GM18499 (cell line): ENCODE measurements around the gene LAMA2.

Source experiments
- ATAC-seq: cut with Tn5 transposase; IDR thresholded peaks from one replicate; pipeline ENCODE4 v1.9.1; 2021; ENCODE audit warnings: moderate number of reproducible peaks; ENCODE audit not compliant: insufficient read depth, unreplicated experiment

The LAMA2 gene

DNA sequence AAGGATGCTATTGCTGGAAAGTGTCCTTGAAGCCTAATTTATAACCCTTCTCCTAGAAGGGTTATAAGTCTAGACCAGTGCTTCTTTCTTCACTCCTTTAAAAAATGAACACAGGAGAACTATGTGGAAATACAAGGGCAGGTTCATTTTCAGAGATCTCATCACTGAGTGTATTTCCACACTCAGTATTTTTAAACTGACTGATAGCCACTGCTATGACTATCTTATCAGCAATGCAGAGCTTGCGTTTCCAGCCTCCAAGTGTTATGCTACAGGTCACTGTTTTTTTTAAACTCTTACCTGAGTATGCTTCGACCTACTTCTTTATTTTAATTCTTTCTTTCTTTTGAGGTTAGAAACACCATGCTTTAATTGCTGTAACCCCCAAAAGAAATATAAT lies 508.0 kb downstream of the LAMA2 start:
- no peak for ATAC-seq

DNA sequence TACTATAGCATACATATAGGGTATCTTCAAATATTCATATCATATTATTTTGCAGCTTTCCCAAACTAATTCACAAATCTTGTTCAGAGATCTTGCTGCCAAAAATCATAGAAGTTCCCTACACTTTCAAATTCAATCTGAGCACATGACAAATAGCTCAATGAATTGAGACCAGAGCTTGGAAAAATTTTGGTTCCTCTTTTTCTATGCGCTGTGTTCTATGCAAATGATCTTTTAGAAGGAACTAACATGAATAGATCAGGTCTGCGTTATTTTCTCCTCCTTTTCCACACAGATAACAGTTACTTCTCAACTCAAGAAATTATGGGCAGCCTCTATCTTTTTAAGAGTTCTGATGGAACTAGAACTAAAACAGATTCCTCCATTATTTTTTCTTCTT lies 510.7 kb downstream of the LAMA2 start:
- peak; percentile 60 for ATAC-seq

DNA sequence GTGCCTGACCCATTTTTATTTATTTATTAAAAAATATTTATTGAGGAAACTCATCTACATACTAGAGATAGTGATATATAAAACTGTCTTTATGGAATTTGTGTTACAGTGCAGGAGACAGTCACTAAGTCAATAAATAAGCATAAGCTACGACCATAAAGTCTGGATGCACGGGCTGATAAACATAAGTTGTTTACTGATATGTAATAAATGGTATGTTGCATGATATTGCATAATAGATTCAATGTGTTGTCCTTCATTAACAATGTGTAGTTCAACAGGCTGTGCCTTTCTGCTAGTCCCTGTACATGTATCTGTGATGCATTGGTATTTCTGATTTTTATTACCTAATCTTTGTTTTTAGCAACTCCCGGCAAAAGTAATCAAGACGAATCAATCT lies 515.8 kb downstream of the LAMA2 start:
- no peak for ATAC-seq

DNA sequence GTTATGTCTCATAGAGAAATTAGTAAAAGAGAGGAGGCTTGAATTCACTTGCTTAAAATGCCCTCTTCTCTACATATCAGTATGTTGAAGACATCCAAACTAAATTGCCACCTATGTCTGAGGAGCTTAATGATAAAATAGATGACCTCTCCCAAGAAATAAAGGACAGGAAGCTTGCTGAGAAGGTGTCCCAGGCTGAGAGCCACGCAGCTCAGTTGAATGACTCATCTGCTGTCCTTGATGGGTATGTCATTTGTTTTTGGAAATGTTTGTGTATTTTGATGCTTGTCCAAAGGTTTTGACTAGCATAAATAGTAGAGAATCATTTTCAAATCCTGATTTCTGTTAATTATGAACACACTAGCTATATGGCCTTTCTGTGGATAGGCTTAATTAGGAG lies 519.3 kb downstream of the LAMA2 start:
- ATAC-seq: no peak

DNA sequence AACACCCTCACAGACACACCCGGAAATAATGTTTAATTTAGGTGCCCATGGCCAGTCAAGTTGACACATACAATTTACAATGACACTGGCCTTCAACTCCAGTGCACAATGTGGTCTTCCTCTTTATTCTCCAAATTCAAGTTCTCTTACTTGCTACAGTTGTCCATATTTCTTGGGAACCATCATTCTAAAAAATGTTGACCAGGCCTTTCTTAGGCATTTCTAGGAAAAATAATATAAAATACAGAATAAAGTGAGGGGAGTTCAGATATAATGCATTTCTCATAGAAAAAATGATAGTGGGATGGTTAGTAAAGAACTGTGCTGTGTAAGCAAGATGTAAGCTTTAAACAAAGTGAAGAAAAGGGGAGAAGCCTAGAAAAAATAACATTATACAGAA lies 528.2 kb downstream of the LAMA2 start:
- ATAC-seq: no peak

DNA sequence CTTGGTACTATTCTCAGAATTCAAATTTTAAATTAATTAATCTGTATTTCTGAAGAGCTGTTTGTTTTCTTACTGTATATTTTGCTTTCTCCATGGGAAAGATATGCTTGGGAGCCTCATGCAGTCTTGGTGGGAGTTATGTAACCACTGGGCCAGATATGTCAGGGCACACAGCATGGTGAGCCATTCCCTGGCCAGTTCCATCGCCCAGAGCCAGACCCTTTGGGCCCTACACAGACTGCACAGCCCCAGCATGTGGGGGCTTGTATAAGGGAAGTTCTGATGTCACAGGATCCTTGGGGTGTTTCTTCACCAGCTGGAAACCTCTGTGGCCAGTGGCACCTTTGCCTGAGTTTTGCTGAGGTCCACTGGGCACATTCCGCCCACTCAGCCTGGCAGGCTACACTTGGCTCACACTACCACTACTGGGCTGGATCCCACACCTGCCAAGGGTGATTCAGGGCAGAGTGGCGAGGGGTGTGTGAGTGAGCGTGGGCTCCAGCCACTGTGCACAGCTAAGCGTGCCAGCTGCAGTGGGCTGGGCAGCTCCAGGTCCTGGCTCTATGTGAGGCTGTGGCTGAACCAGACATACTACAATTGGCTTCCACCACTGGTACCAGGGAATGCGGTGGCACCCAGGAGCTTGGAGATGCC lies 533.5 kb downstream of the LAMA2 start:
- ATAC-seq: no peak

DNA sequence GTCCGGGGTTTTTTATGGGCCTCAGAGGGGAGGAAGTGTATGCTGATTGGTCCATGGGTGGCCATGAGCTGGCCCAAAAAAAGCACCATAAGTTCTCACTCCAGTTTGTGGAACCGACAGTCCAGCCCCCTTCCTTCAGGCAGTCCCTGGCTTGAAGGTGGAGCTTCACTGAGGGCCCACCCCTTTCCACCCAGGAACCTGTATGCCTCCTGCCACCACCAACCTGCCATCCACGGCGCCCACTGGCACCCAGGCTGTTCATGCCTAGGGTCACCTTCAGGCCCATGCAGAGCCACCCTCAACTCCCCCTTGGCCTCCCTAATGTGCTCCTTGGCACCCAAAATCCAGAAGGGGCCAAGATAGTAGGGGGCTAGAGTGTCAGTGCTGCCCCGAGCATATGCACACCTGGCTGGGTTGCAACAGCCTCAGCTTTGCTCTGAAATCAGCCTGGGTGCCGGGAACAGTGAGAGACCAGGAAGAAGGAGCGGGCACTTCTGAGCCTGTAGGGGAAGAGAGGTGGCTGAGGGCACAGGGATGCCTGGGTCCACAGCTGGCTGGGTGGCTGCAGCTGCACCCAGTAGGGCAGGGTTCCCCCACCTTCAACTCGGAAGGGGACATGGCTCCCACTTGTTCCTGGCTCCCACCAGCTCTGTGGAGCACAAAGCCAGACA lies 534.6 kb downstream of the LAMA2 start:
- no peak for ATAC-seq

DNA sequence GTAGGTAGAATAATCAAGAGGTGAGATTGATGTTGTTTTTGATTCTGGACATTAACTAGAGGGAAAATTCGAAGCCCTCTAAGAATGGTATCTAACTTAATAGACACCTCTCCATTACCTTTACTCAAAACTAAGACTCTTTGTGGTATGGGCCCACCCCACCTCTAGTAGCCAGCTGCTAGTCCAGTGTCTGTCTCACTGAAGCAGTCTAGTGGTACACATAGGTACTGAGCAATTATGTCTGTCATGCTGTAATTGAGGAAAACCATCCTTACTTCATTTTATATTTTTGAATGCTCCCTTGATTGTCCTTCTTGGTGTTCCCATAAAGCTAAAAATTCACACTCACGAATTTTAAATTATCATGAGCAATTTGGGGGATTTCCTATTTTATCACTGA lies 536.4 kb downstream of the LAMA2 start:
- no peak for ATAC-seq

DNA sequence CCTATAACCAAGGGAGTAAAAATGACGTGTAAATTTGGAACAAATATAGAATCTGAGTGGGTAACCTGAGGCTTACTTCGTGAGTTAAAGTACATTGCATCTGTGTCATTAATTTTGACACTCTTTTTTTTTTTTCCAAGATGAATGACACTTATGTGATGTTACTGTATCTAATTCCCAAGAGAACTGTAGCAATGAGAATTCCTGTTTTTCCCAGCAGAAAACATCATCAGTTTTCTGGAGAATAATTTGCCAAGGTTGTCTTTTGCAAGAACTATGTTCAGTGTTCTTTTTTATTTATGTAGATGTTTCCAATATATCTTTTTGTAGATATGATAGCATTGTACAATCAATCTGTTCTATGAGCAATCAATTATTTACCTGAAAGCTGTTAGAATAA lies 543.4 kb downstream of the LAMA2 start:
- no peak for ATAC-seq

DNA sequence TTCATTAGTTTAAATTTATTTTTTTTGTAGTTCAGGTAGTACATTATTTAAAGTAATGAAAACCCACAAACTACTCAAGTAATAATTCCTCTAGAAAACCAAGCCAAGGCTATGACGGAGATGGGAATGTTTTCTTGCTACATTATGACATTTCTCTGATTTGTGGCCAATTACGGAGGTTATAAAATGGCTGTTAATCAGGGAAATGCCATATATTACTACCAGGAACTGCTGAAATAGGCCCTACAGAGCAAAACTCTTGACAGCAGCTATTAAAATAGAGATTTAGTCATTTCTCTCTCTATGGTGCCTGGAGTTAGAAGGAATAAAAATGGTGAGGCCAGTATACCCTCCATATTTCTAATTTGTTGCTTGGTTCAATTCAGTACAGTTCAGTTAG lies 547.0 kb downstream of the LAMA2 start:
- no peak for ATAC-seq

DNA sequence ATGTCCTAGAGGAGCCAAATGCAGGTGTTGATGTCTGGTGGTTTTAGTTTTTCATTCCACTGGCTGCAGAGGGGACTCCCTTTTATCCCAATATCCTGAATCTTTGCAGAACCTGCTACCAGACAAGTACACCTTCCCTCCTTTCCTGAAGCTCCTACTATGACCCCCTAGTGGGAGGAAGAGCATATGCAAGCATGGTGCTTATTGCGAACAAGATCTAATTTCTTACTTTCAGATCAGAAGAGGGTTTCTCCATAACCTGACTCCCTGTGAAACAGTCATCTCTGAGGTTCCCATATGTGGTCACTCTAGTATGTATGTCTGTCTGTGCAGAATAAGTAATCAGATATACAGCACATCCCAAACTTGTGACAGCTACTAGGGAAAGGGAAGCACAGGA lies 549.8 kb downstream of the LAMA2 start:
- ATAC-seq: no peak

DNA sequence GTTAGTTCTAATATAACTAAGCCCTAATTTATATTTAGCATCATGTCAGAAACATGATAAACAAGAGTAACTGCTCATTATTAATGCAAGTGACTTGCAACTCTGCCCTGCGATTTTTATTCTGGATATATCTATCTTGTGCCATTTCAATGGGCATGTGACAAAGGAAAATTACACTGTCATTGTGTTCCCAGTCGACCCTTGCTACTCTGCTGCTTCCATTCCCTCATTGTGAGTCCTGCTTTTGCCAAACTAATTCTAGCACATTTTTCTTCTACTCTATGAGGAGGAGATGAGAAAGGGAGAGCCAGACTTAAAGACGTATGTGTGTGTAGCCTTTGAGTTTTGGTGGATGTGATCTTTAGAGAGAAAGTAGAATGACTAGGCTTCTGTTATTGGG lies 551.2 kb downstream of the LAMA2 start:
- no peak for ATAC-seq

DNA sequence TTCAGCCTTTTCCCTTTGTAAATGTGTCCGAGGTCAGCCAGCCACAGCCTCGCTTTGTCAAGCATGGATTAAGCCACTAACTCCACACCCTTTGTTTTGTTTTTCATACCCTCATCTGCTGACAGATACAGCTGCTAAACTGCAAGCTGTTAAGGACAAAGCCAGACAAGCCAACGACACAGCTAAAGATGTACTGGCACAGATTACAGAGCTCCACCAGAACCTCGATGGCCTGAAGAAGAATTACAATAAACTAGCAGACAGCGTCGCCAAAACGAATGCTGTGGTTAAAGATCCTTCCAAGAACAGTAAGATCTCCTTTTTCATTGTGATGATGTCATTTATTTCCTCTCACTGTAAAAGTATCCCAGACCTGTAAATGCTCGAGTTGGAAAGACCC lies 557.8 kb downstream of the LAMA2 start:
- no peak for ATAC-seq

DNA sequence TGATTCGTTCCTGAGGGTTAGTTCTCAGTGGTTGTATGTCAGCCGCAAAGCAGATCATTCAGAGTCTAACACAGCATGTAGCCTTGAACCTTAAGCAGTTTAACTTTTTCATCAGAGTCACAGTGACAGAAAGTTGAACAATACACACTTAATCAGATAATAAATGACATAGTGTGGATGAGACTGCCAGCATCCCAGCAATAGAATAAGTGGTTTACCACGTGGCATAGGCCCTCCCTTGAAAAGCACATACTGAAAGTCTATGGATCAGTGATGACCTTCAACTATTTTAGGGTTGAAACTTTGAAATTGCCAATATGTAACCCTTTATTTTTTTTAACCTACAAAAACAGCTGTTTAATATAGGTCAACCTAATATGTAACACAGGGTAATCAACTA lies 561.7 kb downstream of the LAMA2 start:
- ATAC-seq: no peak

DNA sequence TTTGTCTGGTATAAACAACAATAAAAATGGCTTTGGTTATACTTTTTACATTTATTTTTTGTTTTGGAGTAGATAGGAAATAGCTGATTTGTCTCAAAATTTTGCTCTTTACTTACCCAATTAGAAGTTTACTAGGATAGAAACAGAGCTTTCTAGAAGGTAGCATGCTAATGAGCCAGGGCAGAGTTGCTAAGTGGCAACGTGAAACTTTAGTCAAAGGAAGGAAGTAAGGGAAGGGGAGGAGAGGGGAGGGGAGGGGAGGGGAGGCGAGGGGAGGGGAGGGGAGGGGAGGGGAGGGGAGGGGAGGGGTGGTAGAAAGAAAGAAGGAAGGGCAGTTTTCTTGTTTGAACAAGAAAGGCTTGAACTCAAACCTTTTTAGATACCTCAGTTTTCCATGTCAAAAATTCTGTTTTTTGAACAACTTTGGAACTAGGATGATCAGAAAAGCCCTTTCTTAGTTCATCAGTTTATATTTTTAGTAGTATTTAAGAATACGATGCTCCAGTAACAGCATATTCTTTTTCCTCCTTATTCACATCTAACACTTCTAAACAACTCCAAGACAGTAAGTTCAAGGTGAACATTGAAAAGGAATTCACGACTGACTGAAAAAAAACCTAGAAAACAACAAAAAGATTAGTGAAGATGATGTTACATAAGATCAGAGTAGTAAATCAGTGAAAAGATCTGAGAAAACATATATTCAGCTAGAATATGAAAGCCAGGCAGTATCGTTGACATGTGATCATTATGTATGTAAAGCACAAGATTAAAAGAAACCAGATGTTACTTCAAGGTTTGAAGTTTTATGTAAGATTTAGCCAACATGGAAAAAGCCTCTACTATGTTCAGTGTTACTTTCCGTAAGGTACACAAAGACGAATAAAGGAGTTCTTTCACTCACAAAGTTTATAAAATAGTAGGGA lies 563.6 kb downstream of the LAMA2 start:
- no peak for ATAC-seq

DNA sequence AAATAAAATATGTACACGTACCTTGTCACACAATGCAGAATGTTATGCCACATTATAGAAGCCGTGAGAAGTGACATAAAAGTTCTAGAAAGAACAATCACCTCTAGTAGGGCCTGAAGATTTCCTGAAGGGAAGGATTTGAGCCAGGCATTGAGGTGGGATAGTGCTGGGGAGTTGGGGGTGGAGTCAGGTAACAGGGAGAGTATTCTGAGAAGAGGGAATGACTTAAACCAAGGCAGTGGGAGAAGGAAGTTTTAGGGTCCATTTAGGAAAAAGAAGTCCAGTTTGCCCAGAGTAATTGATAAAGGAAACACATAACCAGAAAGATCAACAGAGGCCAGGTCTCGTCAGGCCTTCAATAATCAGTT lies 564.2 kb downstream of the LAMA2 start:
- ATAC-seq: no peak

DNA sequence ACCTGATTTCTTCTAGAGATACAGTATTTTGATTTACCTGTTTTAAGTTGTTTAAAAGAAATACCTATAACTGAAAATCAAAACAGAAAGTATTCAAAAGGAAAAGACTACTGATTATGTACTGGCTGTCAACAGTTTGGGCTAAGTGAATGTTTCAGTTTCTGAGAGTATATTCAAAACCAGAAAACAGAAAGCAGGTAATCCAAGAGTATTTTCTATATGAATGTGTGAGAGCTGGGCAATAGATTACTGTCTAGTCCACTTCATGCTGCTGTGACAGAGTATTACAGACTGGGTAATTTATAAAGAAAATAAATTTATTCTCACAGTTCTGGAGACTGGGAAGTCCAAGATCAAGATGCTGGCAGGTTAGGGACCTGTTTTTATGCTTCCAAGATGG lies 566.0 kb downstream of the LAMA2 start:
- ATAC-seq: peak; percentile 100

DNA sequence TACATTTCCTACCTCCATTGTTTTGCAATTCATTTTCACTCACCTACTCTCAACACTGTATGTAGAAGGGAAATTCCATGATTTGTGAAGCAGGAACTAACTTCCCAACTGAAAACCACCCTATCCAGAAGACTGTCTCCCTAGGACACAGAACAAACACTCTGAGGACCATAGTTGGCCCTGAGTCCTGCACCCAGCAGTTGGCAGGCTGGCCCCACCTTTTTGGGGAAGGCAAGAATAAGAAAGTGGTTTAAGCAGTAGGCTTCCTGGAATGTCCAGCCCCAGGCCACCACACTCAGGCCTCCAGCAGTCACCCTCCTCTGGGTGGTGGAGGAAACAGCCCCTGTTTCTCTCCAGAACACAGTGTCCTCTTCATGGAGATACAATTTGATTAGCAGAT lies 568.2 kb downstream of the LAMA2 start:
- ATAC-seq: no peak

DNA sequence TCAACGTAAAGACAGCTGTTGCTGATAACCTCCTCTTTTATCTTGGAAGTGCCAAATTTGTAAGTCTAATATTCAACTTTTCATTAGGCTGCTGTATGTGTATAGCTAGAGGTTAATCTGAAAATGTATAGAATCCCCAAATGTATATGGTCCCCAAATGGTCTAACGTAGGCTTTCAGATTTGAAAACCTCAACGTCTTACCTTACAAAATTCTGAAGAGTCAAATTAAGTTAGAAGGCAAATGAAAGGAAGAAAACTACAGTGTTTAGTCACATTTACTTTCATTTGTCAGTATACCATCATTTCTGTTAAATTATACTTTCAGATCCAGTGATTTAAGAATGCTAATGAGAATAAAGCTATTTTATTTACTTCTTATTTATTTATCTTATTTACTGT lies 570.1 kb downstream of the LAMA2 start:
- ATAC-seq: no peak

DNA sequence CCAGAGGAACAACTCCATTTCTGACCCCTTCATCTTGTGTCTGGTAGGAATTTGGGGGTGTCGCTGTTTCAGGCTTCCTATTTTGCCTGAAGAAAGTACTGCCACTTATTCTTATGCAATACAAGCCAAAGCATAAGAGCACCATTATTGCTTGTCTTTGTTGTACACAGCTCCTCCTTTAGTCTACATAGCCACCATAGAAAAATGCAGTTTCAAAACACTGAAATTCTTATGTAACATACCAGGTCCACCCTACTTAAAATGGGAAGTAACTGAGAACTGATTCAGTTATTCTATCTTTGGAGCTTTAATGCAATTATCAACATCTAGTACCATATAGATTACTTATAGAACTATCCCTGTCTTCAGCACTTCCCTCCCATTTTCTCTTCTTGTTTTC lies 571.5 kb downstream of the LAMA2 start:
- no peak for ATAC-seq

DNA sequence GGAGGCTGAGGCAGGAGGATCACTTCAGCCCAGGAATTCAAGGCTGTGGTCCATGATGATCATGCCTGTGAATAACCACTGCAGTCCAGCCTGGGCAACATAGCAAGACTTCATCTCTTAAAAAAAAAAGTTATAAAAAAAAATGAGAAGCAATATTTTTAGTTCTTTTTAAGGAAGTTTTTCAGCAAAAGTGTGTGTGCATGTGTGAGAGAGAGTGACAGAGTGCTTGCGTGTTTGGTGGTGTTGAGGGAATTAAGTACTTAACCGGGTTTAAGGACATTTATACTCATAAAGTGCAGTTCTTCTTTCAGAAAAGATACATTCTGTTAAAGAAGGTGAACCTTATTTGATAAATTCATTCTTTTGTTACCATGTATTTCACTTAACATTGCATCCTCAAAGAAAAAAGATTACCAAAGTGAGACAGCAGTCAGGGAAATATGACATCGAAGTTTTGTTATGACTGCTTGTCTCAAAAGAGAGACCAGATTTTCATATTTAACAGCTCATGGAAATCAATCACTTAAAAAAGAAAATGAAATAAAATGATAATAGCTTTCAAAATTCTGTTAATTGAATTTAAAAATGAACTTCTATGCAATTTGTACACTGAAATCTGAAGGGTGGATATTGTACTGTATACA lies 572.3 kb downstream of the LAMA2 start:
- ATAC-seq: no peak
